Stimulated activated CD8-positive, alpha-beta memory T cell treated with anti-CD3 and anti-CD28 coated beads, Interleukin-2, amount 100 ng/mL, for 48 hours (primary cell): ENCODE results near the gene CSTPP1.
"Not testable (repeated sequence)": the region's sequence is repeated elsewhere in the genome, so short reads cannot be mapped to it uniquely, and the experiment has no call there.

Source experiments
- DNase-seq, 2 donors: peaks; one replicate each; pipeline ENCODE4 v3.0.0-alpha.2; 2020; ENCODE audit warnings: low read depth in 2 of 2

Gene CSTPP1

DNA sequence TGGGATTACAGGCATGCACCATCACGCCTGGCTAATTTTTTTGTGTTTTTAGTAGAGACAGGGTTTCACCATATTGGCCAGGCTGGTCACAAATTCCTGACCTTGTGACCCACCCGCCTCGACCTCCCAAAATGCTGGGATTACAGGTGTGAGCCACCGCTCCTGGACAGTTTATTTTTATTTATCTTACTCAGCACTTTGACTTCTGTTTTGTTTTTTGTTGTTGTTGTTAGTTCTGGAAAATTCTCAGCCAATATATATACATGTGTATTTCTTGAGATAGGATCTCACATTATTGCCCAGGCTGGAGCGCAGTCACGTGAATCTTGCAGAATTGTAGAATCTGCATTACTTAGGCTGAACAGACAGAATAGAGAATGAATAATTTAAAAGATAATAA lies 107.6 kb downstream of the CSTPP1 start:
- DNase-seq, result no peak

DNA sequence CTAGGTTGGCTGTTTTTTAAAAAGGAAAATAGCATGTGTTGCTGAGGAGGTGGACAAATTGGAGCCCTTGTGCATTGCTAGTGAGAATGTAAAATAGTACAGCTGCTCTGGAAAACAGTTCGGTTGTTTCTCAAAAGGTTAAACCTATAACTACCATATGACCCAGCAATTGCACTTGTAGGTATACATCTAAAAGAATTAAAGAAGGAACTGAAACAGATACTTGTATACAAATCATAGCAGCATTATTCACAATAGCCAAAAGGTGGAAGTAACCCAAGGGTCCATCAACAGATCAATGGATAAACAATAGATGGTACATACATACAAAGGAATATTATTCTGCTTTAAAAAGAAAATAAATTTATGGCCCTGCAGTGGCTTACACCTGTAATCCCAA lies 111.4 kb downstream of the CSTPP1 start:
- no peak for DNase-seq

DNA sequence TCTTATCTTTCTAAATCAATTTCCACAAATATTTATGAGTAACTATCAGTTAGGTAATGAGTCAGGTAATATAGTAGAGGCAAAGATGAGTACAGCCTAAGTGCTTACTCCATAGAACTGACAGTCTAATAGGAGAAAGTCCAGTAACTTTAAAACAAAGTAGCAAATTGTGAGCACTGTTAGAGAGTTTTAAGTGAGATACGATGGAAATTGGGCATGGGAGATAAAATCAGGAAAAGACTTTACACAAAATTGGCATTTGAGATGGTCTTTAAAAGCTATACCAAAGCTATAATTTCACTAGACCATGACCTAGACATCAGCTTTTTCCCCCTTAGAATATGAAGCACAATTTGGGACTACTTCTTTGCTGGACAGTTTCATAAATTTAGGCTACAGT lies 113.7 kb downstream of the CSTPP1 start:
- no peak for DNase-seq

DNA sequence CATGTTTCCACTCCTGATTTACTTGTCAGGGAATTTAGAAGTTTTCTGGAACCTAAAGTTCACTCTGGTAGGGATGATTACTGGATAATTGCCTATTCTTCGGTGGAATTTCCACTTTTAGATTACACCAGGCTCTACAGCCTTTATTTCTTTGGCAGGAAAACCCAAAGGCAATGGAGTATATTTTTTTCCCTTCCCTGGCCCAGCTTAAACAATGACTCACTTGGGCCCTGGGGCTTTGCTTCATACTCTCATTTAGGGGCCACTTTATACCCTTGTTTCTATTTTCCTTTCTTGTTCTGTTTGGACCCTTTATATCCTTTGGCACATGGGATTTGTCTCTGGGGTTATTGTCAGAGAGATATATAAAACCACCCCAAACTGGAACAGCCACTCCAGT lies 114.7 kb downstream of the CSTPP1 start:
- DNase-seq, result no peak

DNA sequence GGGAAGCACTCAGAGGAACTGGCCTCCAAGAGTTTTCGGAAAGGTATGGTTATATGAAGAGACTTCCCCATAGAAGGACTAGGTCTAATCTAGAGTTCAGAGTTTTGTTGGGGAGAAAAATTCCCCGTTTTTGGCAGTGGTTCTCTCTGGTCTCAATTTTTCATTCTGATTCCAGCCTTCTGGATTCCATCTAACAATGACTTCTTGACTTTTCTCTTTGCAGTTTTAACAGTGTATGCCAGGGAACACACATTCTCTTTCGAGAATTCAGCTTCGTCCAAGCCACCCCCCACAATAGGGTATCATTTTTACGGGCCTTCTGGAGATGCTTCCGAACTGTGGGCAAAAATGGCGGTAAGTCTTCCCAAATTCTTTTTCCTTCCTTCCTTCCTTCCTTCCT lies 115.6 kb downstream of the CSTPP1 start:
- DNase-seq, result no peak

DNA sequence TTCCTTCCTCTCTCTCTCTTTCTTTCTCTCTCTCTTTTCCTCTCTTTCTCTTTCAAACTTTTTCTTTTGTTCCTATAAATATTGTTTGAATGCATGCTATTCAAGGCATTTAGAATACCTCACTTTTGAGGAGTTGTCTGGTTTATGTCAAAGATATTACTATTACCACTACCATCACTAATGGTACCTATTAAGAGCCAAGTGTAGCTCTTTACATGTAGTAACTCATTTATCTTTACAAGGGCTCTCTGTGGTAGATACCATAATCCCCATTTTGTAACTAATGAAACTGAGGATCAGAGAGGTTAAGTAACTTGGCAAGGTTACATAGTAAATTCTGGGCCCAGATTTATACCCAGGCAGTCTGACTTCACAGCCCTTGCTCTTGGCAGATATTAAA lies 116.0 kb downstream of the CSTPP1 start:
- no peak for DNase-seq

DNA sequence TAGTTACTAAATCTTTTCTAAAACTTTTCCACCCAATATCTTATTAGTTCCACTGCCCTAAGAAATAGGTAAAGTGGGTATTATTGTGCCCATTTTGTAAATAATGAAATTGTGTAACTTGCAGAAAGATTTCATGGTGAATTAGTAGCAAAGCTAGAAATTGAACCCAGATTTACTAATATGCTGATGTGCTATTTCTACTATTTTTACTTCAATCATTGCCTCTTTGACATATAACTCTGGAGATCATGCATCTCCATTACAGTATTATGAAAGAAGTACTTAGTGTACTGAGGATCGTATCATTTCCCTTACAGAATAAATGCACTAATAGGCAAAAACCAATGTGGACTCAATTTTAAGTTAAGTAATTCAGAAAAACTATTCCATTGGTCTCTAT lies 119.0 kb downstream of the CSTPP1 start:
- DNase-seq, result no peak

DNA sequence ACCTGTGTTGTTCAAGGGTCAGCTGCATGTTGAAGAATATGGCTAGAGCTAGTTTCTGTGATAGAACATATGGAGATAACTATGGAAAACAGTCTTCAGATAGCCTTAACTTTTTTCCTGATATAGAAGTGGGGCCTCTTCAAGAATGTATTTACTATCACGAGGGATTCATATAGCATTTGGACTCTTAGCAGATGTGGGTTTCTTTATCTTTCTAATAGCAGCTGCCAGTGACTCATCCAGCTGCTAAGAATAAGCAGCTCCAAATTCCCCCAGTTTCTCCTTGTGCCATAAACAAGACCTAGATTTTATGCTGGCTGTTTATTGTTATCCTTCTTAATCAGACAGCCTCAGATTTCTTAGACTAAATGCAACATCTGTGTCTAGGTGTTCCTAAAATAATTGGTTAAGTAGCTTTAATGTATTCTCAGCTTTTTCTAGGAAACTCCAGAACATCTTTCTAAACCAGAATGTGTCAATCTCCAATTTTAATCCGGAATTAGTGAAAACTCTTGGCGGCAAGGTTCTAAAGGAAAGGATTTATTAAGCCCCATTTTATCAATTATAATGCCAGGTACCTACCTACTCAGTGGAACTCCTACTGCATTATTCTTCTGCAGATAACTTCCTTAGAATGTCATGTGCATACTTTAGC lies 119.8 kb downstream of the CSTPP1 start:
- DNase-seq, result no peak

DNA sequence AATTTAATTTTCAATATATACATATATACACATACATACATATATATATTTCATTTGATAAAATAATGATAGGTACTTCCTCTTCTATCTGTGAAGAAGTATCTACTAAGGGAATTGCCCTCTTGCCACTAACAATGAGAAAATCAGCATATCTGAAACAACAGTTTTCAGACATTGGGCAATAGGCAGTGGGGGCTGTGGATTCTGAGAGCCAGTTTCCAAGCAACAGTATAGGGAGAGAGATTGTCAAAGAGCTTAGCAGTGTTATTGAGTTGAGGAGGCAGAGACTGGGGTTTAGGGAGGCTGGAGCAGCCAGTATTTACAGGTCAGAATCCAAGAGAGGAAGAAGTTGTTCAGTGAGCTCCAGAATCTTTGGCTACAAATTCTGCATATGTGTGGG lies 120.8 kb downstream of the CSTPP1 start:
- no peak for DNase-seq

DNA sequence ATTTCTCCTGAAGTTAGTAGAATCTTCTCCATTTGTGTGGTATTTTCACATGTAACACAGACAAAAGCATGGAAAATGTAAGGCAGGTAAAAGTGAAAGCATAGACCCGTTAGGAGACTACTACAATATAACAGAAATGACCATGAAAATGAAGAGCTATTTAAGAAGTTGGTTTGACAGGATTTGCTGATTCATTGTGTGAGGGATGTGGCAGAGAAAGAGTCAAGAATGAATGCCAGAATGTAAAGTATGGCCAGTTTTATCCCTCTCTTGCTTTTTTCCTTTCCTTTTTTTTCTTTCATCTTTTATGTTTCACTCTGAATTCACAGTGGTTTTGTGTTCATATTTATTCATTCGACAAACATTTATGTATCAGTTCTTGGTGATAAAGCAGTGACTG lies 124.2 kb downstream of the CSTPP1 start:
- DNase-seq, result no peak

DNA sequence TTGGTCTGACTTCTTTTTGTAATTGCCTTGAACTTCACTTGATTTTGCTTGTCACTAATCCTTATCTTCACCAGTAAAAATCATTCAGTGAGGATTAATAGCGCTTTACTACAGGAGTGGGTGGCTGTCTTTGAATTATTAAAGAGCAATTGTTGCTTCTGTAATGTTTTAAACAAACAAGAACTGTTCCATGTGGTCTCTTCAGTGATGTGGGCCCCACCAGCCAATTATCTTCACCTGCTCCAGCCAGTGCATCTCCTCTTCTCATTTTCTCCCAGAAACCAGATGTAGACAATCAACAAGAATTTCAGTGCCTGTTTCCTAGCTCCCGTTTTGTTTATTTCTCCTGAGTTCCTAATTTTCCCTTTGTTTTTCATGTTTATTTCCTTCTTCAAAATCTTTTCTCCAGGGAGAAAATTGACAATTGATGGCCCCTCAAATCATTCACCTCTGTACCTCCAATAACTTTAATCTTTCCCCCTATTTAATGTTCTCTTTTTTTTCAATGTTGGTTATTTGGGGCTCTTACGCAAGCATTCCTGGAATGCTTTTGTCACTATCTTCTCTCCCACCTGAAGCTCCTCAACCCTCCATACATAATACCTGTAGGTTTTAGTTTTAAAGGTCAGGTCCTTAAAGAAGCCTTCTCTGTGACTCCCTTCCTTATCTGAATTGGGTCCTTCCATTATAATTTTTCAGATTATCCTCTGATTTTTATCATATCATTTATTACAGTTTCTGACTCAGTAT lies 125.0 kb downstream of the CSTPP1 start:
- DNase-seq, result no peak

DNA sequence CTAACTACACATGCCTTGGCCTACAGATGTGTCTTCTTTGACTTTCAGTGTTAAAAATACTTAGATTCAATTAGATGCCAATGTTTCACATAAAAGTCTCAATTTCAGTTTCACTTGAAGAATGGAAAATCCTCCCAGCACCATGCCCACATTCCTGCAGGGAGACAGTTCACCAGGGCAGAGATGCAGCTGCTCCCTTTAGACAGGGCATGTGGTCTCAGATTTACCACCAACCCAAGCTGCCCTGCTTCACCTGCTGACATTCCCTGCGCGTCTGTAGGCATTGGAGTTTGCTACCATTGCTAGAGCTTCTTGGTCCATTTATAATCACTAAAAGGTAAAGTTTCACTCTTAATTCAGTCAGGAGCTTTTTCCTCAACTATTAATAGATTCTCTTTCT lies 126.2 kb downstream of the CSTPP1 start:
- DNase-seq, result no peak

DNA sequence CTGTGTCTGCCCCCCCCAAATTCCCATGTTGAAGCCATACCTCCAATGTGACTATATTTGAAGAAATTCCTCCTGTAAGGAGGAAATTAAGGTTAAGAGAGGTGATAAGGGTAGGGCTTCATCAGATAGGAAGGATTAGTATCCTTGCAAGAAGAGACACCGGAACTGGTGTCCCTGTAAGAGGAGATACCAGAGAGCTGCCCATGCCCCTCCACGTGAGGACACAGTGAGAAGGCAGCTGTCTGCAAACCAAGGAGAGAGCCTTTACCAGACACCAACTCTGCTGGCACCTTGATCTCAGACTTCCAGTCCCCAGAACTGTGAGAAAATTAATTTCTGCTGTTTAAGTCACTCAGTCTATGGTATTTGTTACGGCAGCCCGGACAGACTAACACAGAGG lies 130.8 kb downstream of the CSTPP1 start:
- no peak for DNase-seq

DNA sequence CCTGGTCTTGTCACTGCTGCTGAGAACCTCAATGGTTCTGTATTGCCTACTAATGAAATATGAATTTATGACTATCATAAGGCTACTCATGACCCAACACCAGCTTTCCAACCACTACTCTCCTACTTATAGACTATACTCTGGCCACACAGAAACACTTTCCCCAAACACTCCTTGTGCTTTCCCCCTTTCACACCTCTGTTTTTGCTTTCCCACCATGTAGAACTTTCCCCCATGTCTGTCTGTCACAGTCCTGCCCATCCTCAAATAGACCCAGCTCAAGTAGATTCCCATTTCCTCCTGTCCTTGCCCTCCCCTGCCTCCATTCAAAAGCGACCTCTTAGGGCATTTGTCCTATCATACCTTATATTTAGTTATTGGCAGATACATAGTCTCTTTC lies 134.2 kb downstream of the CSTPP1 start:
- DNase-seq, result no peak

DNA sequence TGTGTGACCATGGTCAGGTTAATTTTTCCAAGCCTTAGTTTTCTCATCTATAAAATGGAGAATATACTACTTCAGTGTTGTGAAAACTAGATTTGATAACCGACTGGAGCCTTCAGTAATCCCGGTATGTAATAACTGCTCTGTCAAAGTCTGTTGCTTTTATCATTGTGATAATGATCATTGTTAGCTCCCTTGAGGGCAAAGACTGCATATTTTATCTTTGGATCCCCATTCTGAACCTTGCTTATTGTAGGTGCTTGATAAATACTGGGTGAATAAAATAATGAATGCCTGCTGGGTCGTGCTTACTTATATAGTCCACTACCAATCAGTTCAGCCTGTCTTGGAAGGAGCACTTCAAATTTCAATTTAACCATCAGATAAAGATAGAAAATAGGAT lies 134.8 kb downstream of the CSTPP1 start:
- no peak for DNase-seq

DNA sequence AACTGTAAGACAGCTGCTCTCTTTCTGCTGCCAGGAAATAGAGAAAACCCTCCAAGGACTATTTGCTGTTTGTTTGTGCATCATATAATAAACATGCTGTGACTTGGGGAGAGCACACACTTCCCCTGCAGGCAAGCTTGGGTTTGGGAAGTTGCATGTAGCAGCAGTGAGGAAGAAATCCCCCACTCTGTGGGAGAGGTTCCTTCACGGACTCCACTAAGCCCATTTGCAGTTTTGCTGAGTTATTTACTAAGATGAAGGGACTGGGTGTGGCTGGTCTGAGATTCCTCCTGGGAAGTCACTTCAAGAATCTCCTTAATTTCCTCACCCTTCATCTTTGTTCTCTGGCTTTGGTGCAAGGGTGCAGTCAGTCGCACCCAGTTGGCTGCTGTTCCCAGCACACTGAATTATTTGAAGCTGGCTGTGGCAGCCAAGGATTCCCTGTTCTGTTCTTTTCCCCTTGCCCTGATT lies 135.3 kb downstream of the CSTPP1 start:
- no peak for DNase-seq

DNA sequence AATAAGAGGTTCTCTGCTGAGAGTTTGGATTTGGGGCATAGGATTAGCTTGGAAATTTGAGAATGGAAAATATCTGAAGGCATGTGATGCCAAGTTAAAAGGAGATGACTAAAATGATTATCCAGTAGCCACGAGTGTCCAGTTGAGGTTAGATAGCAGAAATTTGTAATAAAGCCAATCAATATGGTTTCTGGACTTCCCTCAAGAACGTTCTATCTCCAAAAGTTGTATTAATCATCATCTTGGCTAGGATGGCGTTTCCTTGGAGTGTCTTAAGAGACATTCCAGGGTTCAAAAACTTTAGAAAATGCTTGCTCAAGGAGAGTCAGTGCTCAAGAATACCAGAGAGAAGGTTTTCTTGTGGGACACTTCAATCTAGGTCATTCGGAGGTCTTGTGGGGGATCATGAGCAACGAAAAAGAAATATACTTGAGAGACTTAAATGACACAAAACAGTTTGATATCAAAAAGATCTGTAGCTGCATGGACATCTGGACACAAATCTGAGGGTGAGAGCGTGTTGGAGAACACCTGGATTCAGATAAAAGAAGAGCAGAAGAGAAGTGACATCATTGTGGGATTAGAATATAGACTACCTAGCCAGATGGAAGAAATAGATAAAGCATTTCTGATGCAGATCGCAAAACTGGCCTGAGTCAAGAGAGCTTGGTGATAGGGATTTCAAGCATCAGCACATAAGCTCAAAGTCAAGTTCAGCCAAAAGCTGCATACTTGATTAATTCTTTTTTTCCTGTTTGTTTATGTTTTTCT lies 142.4 kb downstream of the CSTPP1 start:
- no peak for DNase-seq

DNA sequence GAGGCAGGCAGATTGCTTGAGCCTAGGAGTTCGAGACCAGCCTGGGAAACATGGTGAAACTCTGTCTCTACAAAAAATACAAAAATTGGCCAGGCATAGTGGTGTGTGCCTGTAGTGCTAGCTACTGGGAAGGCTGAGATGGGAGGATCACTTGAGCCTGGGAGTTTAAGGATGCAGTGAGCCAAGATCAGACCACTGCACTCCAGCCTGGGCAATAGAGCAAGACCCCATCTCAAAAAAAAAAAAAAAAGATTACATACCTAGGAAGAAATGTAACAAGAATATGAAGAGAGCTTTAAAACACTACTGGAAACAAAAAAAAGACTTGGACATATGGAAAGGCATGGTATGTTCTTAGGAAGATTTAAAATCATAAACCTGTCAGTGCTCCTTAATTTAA lies 144.2 kb downstream of the CSTPP1 start:
- DNase-seq, result not testable (repeated sequence)

DNA sequence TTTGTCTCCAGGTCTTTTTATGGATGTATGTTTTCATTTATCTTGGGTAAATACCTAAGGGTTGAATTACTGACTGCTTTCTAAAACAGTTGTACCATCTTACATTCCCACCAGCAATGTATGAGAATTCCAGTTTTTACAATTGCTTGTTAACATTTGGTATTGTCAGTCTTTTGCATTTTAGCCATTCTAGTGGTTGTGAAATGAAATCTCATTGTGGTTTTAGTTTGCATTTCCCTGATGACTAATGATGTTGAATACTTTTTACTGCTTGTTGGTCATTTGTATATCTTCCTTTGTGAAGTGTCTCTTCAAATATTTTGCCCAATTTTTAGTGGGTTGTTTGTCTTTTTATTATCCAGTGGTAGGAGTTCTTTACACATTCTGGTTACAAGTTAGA lies 147.4 kb downstream of the CSTPP1 start:
- DNase-seq, result no peak

DNA sequence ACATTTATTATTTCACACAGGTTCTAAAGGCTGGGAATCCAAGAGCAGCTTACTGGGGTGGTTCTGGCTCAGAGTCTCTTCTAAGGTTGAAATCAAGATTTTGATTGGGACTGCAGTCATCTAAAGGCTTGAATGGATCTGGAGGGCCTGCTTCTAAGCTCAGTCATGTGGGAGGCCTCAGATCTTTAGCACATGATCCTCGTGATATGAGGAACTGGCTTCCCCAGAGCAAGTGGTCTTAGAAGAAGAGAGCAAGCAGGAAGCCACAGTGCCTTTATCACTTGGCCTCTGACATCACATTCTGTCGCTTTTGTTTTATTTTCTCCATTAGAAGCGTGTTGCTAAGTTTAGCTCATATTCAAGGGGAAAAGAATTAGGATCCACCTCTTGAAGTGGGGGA lies 151.2 kb downstream of the CSTPP1 start:
- DNase-seq, result no peak

DNA sequence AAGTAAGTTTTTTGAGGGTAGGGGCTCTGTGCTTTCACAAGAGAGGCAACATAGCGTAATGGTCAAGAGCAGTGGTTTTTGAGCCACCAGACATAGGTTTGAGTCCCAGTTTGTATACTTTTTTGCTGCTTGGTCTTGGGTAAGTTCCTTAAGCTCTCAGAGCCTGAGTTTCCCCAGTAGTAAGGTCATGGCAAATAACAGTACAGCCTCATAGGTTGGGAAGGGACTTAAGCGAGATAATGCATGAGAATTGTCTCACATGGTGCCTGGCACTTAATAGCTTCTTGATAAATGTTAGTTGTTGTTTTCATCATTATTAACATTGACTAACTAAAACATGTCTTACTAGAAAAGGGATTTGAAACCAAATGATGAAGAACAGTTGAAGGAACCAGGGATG lies 157.0 kb downstream of the CSTPP1 start:
- no peak for DNase-seq

DNA sequence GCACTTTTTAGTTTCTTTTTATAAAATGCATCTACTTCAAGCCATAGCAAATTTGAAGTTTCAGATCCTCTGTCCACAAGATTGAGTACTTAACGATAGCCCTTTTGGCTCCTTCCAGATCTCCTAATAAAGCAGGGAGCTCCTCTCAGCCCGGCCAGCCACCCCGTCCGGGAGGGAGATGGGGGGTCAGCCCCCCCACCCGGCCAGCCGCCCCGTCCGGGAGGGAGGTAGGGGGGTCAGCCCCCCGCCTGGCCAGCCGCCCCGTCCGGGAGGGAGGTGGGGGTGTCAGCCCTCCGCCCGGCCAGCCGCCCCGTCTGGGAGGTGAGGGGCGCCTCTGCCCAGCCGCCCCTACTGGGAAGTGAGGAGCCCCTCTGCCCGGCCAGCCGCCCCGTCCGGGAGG lies 160.3 kb downstream of the CSTPP1 start:
- DNase-seq, result not testable (repeated sequence)

DNA sequence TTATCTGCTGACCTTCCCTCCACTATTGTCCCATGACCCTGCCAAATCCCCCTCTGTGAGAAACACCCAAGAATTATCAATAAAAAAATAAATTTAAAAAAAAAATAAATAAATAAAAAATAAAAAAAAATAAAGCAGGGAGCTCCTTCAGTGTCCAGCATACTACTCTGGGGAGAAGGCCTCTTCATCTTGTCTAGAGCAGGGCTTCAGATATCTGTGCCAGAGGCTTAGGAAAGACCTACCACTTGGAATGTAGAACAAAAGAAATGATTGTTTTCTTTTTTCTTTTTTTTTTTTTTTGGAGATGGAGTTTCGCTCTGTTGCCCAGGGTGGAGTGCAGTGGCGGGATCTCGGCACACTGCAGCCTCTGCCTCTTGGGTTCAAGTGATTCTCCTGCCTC lies 161.7 kb downstream of the CSTPP1 start:
- DNase-seq, result not testable (repeated sequence)
